Lower lobe of right lung (tissue), 2 donors: ENCODE results near the gene PLCD3. TPM values are rescaled to one million over a fixed set of nuclear protein-coding genes. Genes with fewer than 3 reads are reported as not detected.
A peak's percentile ranks its signal among the peaks of the same experiment; 100 is the strongest.

Experiments used
- ATAC-seq, 2 donors: fragments of 200-7000 bp; cut with Tn5 transposase; one replicate each; pipeline ENCODE4 v1.9.1; 2020 to 2022; ENCODE audit warnings: mild to moderate bottlenecking in 2 of 2, moderate library complexity in 2 of 2
- DNase-seq: peaks from one replicate; pipeline ENCODE4 v3.0.0-alpha.2; 2020
- H3K27ac ChIP-seq: fragments of 200-600 bp; one replicate; pipeline ENCODE4 v1.8.0; 2022
- H3K27me3 ChIP-seq: fragments of 200-600 bp; one replicate; pipeline ENCODE4 v1.8.0; 2022; ENCODE audit warnings: low read depth
- H3K36me3 ChIP-seq: fragments of 200-600 bp; one replicate; pipeline ENCODE4 v1.8.0; 2022; ENCODE audit warnings: mild to moderate bottlenecking
- H3K4me1 ChIP-seq: fragments of 200-600 bp; one replicate; pipeline ENCODE4 v1.8.0; 2022
- H3K4me3 ChIP-seq: fragments of 200-600 bp; one replicate; pipeline ENCODE4 v1.8.0; 2022; ENCODE audit warnings: mild to moderate bottlenecking
- H3K9me3 ChIP-seq: fragments of 200-600 bp; one replicate; pipeline ENCODE4 v1.8.0; 2022
- CTCF ChIP-seq: fragments of 200-600 bp; IDR thresholded peaks from one replicate; pipeline ENCODE4 v1.8.0; 2022; ENCODE audit warnings: antibody characterized with exemption, mild to moderate bottlenecking
- intact Hi-C: fragments of 100-400 bp; cut with DNase I; formaldehyde crosslinking; loops from one replicate; pipeline ENCODE4 v1.11.0; 2022
- long read RNA-seq: library from polyadenylated mRNA; unstranded; transcript quantifications from one replicate; pipeline ENCODE4 v2.0.0, GENCODE V29; 2021
- total RNA-seq: library from RNA; stranded (reverse); fragmentation: NEBNext Ultra II Directional; extraction: Animal tissue kit (Norgen Biotek cat#: 25700); gene quantifications from one replicate; pipeline ENCODE4 v1.2.1, GENCODE V29; 2021
- donor health status: DM: no; HTN: yes; CAD: no; lungs with severe emphysema.

PLCD3 gene
- 38.3 TPM for total RNA-seq
- long read RNA-seq, full-length matches to known transcripts = 2 of 21 reads
- long read RNA-seq, partial matches to known transcripts = 13 of 21 reads
- long read RNA-seq, other reads (novel, unspliced or antisense) = 6 of 21 reads

GRCh38 chr17:45132320-45132571 is at the start of gene PLCD3:
PLCD3 (minus strand) TSS chr17:45132515; CDS start chr17:45132410, 105 bp downstream.
- Histone ChIP-seq H3K4me1 (peaks cover 53% of the 10 kb centered on the region), H3K9me3 (no peaks in the 10 kb centered on the region), H3K4me3 (peak within 1 kb of the TSS; percentile 63), H3K36me3 (no peaks in the 10 kb centered on the region), H3K27me3 (no peaks in the 10 kb centered on the region), H3K27ac (peak within 1 kb of the TSS; percentile 89)
- no peak for TF ChIP-seq CTCF
- no peak for ATAC-seq
- no peak for DNase-seq
- intact Hi-C loops = no loop called here

- H3K9me3 ChIP-seq = no peaks in the 10 kb centered on the region
- intact Hi-C loops = no loop called here
- peaks cover 10% of the 10 kb centered on the region for H3K4me1 ChIP-seq
- H3K27me3 ChIP-seq = no peaks in the 10 kb centered on the region
- no peak overlapping the region for H3K4me3 ChIP-seq
- H3K27ac ChIP-seq = no peak overlapping the region
- no peak for ATAC-seq
- H3K36me3 ChIP-seq = no peaks in the 10 kb centered on the region
- DNase-seq = no peak
- no peak for TF ChIP-seq CTCF
These were observed 45.2 kb upstream of the PLCD3 start for GRCh38 chr17:45177563-45177962.

GRCh38 chr17:45175759-45176115 is 43.4 kb upstream of the PLCD3 start:
- peaks cover 28% of the 10 kb centered on the region for H3K4me1 ChIP-seq
- DNase-seq (no peak), ATAC-seq (no peak)
- no peak overlapping the region for H3K4me3 ChIP-seq
- H3K27me3 ChIP-seq = no peaks in the 10 kb centered on the region
- intact Hi-C loops = no loop called here
- H3K27ac ChIP-seq = no peak overlapping the region
- no peaks in the 10 kb centered on the region for H3K36me3 ChIP-seq
- no peaks in the 10 kb centered on the region for H3K9me3 ChIP-seq
- no peak for TF ChIP-seq CTCF

- DNase-seq (peak; percentile 74), ATAC-seq (peak; percentile 83 to 86)
- H3K4me1 ChIP-seq = peaks cover 34% of the 10 kb centered on the region
- H3K27me3 ChIP-seq = no peaks in the 10 kb centered on the region
- peak overlapping the region; percentile 90 for H3K27ac ChIP-seq
- no peaks in the 10 kb centered on the region for H3K36me3 ChIP-seq
- H3K4me3 ChIP-seq = peak overlapping the region; percentile 46
- no peak for TF ChIP-seq CTCF
- intact Hi-C loops = no loop called here
- no peaks in the 10 kb centered on the region for H3K9me3 ChIP-seq
These were observed 40.4 kb upstream of the PLCD3 start for GRCh38 chr17:45172541-45173286.

GRCh38 chr17:45172232-45172540 is 39.9 kb upstream of the PLCD3 start:
- intact Hi-C loops = no loop called here
- no peaks in the 10 kb centered on the region for H3K36me3 ChIP-seq
- ATAC-seq = no peak
- DNase-seq = no peak
- H3K4me3 ChIP-seq = peak overlapping the region; percentile 46
- no peaks in the 10 kb centered on the region for H3K27me3 ChIP-seq
- no peak for TF ChIP-seq CTCF
- H3K27ac ChIP-seq = peak overlapping the region; percentile 90
- H3K4me1 ChIP-seq = peaks cover 34% of the 10 kb centered on the region
- no peaks in the 10 kb centered on the region for H3K9me3 ChIP-seq
